Measurements from ENCODE around the gene RRP9. TPM values are rescaled to one million over a fixed set of nuclear protein-coding genes. Genes with fewer than 3 reads are reported as not detected.

The RRP9 gene
- total RNA-seq, 4 donors from 2014 or later: 7.1 to 29.5 (median 11.1) TPM

DNA sequence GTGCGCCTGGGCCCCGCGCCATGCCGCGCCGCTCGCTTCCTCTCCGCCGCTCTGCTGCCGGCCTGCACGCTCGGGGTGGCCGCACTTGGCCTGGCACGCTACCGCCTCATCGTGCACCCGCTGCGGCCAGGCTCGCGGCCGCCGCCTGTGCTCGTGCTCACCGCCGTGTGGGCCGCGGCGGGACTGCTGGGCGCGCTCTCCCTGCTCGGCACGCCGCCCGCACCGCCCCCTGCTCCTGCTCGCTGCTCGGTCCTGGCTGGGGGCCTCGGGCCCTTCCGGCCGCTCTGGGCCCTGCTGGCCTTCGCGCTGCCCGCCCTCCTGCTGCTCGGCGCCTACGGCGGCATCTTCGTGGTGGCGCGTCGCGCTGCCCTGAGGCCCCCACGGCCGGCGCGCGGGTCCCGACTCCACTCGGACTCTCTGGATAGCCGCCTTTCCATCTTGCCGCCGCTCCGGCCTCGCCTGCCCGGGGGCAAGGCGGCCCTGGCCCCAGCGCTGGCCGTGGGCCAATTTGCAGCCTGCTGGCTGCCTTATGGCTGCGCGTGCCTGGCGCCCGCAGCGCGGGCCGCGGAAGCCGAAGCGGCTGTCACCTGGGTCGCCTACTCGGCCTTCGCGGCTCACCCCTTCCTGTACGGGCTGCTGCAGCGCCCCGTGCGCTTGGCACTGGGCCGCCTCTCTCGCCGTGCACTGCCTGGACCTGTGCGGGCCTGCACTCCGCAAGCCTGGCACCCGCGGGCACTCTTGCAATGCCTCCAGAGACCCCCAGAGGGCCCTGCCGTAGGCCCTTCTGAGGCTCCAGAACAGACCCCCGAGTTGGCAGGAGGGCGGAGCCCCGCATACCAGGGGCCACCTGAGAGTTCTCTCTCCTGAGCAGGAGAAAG, 14.4 kb upstream of the RRP9 start:
- no peaks in the 10 kb centered on the region for H3K36me3 ChIP-seq
- intact Hi-C loops (cut with DNase I; ENCODE audit: low total_unique reads): no loop called here
- WGBS, 2 donors (ENCODE audit: low coverage in 1 of 2): 16% methylated on average over 68 of the region's 97 CpGs; no CpG with 5 or more reads in 1 of the 2 donors
- peak overlapping the region; percentile 64 to 84 (median 80) for H3K27ac ChIP-seq
- in situ Hi-C loops (cut with MboI; ENCODE audit: low pct_ligation_motif_present in 1 of 4, low pct_unique_long_range_greater_than_20kb in 1 of 4, low sequenced_read_pairs in 3 of 4): no loop called here
- TF ChIP-seq POLR2AphosphoS5 (IDR thresholded peaks at IDR 0.05): no peak
- no peak for TF ChIP-seq POLR2A (IDR thresholded peaks at IDR 0.05)
- no peak for TF ChIP-seq EP300 (IDR thresholded peaks at IDR 0.05; ENCODE audit: low read depth)
- TF ChIP-seq, protein P1, sequence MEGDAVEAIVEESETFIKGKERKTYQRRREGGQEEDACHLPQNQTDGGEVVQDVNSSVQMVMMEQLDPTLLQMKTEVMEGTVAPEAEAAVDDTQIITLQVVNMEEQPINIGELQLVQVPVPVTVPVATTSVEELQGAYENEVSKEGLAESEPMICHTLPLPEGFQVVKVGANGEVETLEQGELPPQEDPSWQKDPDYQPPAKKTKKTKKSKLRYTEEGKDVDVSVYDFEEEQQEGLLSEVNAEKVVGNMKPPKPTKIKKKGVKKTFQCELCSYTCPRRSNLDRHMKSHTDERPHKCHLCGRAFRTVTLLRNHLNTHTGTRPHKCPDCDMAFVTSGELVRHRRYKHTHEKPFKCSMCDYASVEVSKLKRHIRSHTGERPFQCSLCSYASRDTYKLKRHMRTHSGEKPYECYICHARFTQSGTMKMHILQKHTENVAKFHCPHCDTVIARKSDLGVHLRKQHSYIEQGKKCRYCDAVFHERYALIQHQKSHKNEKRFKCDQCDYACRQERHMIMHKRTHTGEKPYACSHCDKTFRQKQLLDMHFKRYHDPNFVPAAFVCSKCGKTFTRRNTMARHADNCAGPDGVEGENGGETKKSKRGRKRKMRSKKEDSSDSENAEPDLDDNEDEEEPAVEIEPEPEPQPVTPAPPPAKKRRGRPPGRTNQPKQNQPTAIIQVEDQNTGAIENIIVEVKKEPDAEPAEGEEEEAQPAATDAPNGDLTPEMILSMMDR (IDR thresholded peaks at IDR 0.05): peak; percentile 36 to 52 (median 43)
- H3K4me1 ChIP-seq: peaks cover 0 to 16% (median 10%) of the 10 kb centered on the region in 4 donors
- H3K4me3 ChIP-seq: peak overlapping the region; percentile 22 to 53 (median 38)
- DNase-seq: peak; percentile 52
- H3K27me3 ChIP-seq: peaks cover 20% of the 10 kb centered on the region
- no peaks in the 10 kb centered on the region for H3K9me3 ChIP-seq

DNA sequence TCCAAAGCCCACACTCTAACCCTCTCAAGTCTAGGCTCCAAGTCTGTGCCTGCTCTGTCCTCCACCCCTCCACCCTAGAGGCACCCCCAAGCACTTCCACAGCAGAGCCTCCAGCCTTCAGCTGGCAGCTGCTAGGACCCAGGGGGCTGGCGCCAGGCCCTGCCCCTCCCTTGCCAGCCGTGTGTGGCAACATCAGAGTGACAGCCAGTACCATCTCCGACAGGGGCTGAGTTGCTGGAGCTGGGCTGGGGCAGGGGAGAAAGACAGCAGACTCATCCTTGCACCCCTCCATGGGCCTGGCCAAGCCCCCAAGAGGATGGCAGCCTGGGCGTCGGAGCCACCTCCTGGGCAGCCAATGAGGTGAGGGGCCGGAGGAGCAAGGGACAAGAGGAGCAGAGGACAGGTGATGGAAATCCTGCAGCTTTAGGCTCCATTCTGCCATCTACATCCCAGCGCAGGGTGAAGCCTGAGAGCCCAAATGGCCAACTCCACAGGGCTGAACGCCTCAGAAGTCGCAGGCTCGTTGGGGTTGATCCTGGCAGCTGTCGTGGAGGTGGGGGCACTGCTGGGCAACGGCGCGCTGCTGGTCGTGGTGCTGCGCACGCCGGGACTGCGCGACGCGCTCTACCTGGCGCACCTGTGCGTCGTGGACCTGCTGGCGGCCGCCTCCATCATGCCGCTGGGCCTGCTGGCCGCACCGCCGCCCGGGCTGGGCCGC, 13.6 kb upstream of the RRP9 start, which contains the start of gene GPR62:
Gene GPR62 (plus strand): TSS at position 207 of the 718 bp plus-strand sequence. CDS start 272 bp downstream, at position 479.
- WGBS, 2 donors (ENCODE audit: low coverage in 1 of 2): 59% methylated on average over 29 of the region's 33 CpGs; no CpG with 5 or more reads in 1 of the 2 donors
- Histone ChIP-seq H3K4me3 (peak within 1 kb of the TSS; percentile 22 to 53 (median 38)), H3K36me3 (no peaks in the 10 kb centered on the region), H3K27ac (peak within 1 kb of the TSS; percentile 64 to 84 (median 80)), H3K27me3 (peaks cover 20% of the 10 kb centered on the region), H3K4me1 (peaks cover 0 to 16% (median 10%) of the 10 kb centered on the region in 4 donors), H3K9me3 (no peaks in the 10 kb centered on the region)
- in situ Hi-C loops (cut with MboI; ENCODE audit: low pct_ligation_motif_present in 1 of 4, low pct_unique_long_range_greater_than_20kb in 1 of 4, low sequenced_read_pairs in 3 of 4) (no loop called here), intact Hi-C loops (cut with DNase I; ENCODE audit: low total_unique reads) (no loop called here)
- DNase-seq: no peak
- TF ChIP-seq, protein P1 (IDR thresholded peaks at IDR 0.05): no peak
- TF ChIP-seq POLR2A (IDR thresholded peaks at IDR 0.05) (no peak), EP300 (IDR thresholded peaks at IDR 0.05; ENCODE audit: low read depth) (no peak), POLR2AphosphoS5 (IDR thresholded peaks at IDR 0.05) (no peak)

DNA sequence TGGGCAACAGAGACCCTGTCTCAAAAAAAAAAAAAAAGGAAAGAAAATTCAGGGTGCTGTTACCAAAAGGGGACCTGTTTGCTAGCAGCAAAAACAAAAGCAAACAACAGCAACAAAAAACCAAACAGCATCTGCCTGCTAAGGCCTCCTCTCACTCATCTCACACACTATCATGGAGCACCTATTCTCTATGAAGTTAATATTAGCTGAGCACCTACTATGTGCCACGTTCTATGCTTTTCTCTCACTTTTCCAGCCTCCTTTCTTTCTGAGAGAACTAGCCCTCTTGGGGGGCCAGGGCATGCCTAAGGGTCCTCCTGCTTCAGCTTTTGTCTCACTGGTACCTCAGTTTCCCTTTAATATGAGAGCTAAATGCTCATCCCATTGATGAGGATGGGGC, 13.0 kb upstream of the RRP9 start:
- in situ Hi-C loops (cut with MboI; ENCODE audit: low pct_ligation_motif_present in 1 of 4, low pct_unique_long_range_greater_than_20kb in 1 of 4, low sequenced_read_pairs in 3 of 4): no loop called here
- no peak for TF ChIP-seq EP300 (IDR thresholded peaks at IDR 0.05; ENCODE audit: low read depth)
- TF ChIP-seq POLR2A (IDR thresholded peaks at IDR 0.05): no peak
- TF ChIP-seq POLR2AphosphoS5 (IDR thresholded peaks at IDR 0.05): no peak
- TF ChIP-seq, protein P1 (IDR thresholded peaks at IDR 0.05): no peak
- Histone ChIP-seq H3K4me3 (no peak overlapping the region), H3K27ac (no peak overlapping the region), H3K9me3 (no peaks in the 10 kb centered on the region), H3K36me3 (no peaks in the 10 kb centered on the region), H3K4me1 (peaks cover 0 to 16% (median 10%) of the 10 kb centered on the region in 4 donors), H3K27me3 (peaks cover 20% of the 10 kb centered on the region)
- intact Hi-C loops (cut with DNase I; ENCODE audit: low total_unique reads): no loop called here
- WGBS, 2 donors (ENCODE audit: low coverage in 1 of 2): 55 to 82% methylated on average over 1 of the region's 1 CpG
- DNase-seq: no peak

DNA sequence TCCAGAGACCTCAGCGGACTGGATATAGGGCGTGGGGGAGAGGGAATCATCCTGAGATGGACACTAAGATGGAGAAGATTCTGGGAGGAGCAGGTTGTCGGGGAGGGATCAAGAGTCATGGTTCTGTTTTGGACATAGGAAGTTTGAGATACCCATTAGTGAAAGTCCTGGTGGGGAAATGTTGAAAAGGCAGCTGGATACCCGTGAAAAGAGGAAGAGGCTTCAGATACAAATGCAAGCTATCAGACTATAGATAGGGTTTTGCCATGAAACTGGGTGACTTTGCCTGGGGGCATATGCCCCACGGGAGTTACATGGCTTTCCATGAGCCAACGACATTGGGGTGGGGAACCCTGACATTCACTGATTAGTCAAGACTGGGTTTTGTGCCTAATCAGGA, 12.4 kb upstream of the RRP9 start:
- no peaks in the 10 kb centered on the region for H3K9me3 ChIP-seq
- H3K4me1 ChIP-seq: peaks cover 0 to 16% (median 10%) of the 10 kb centered on the region in 4 donors
- no peaks in the 10 kb centered on the region for H3K36me3 ChIP-seq
- H3K27me3 ChIP-seq: peaks cover 20% of the 10 kb centered on the region
- no peak overlapping the region for H3K4me3 ChIP-seq
- DNase-seq: no peak
- TF ChIP-seq EP300 (IDR thresholded peaks at IDR 0.05; ENCODE audit: low read depth) (no peak), POLR2A (IDR thresholded peaks at IDR 0.05) (no peak), POLR2AphosphoS5 (IDR thresholded peaks at IDR 0.05) (no peak)
- TF ChIP-seq, protein P1 (IDR thresholded peaks at IDR 0.05): no peak
- no peak overlapping the region for H3K27ac ChIP-seq
- 67 to 73% methylated on average over 3 to 6 of the region's 6 CpGs for WGBS, 2 donors (ENCODE audit: low coverage in 1 of 2)
- intact Hi-C loops (cut with DNase I; ENCODE audit: low total_unique reads) (no loop called here), in situ Hi-C loops (cut with MboI; ENCODE audit: low pct_ligation_motif_present in 1 of 4, low pct_unique_long_range_greater_than_20kb in 1 of 4, low sequenced_read_pairs in 3 of 4) (no loop called here)
